GM08714 (cell line): ENCODE results near the gene EFTUD2.

ENCODE experiments used
- H3K4me3 ChIP-seq: fragments of 200-500 bp; sonication (Bioruptor generic); 2 replicates; pipeline ENCODE4 v1.5.1; 2014; ENCODE audit warnings: mild to moderate bottlenecking, low read length, inconsistent platforms
- ZNF274 ChIP-seq: IDR thresholded peaks from 2 replicates; pipeline ENCODE4 v1.6.1; 2012; ENCODE audit warnings: mild to moderate bottlenecking, low read depth, low read length

The EFTUD2 gene

GRCh38 chr17:44894642-44895041 is 4.6 kb downstream of the EFTUD2 start:
- TF ChIP-seq ZNF274 = no peak
- H3K4me3 ChIP-seq = no peak overlapping the region

GRCh38 chr17:44892250-44892649 is 7.0 kb downstream of the EFTUD2 start:
- no peak overlapping the region for H3K4me3 ChIP-seq
- no peak for TF ChIP-seq ZNF274

GRCh38 chr17:44889003-44889402 is 10.2 kb downstream of the EFTUD2 start:
- no peak overlapping the region for H3K4me3 ChIP-seq
- TF ChIP-seq ZNF274 = no peak

GRCh38 chr17:44887971-44888954 is 11.0 kb downstream of the EFTUD2 start:
- H3K4me3 ChIP-seq = no peak overlapping the region
- no peak for TF ChIP-seq ZNF274

- TF ChIP-seq ZNF274 = no peak
- no peak overlapping the region for H3K4me3 ChIP-seq
Measured at GRCh38 chr17:44887016-44887415, 12.2 kb downstream of the EFTUD2 start.

GRCh38 chr17:44884941-44885340 is 14.3 kb downstream of the EFTUD2 start:
- no peak overlapping the region for H3K4me3 ChIP-seq
- TF ChIP-seq ZNF274 = no peak

GRCh38 chr17:44881145-44881544 is 18.1 kb downstream of the EFTUD2 start:
- H3K4me3 ChIP-seq = no peak overlapping the region
- TF ChIP-seq ZNF274 = no peak

- no peak for TF ChIP-seq ZNF274
- H3K4me3 ChIP-seq = no peak overlapping the region
Measured at GRCh38 chr17:44880062-44880461, 19.2 kb downstream of the EFTUD2 start.

GRCh38 chr17:44879376-44879775 is 19.9 kb downstream of the EFTUD2 start:
- TF ChIP-seq ZNF274 = no peak

GRCh38 chr17:44878627-44879221 is 20.5 kb downstream of the EFTUD2 start:
- no peak for TF ChIP-seq ZNF274
- no peak overlapping the region for H3K4me3 ChIP-seq

More at GRCh38 chr17:44879376-44879775, 19.9 kb downstream of the EFTUD2 start:
- no peak overlapping the region for H3K4me3 ChIP-seq

GRCh38 chr17:44877121-44877520 is 22.1 kb downstream of the EFTUD2 start:
- H3K4me3 ChIP-seq = no peak overlapping the region
- TF ChIP-seq ZNF274 = no peak

GRCh38 chr17:44875761-44876160 is 23.5 kb downstream of the EFTUD2 start:
- TF ChIP-seq ZNF274 = no peak
- no peak overlapping the region for H3K4me3 ChIP-seq

- H3K4me3 ChIP-seq = no peak overlapping the region
- no peak for TF ChIP-seq ZNF274
Measured at GRCh38 chr17:44872131-44872768, 27.0 kb downstream of the EFTUD2 start.

GRCh38 chr17:44871556-44871955 is 27.7 kb downstream of the EFTUD2 start:
- TF ChIP-seq ZNF274 = no peak
- H3K4me3 ChIP-seq = no peak overlapping the region

GRCh38 chr17:44867841-44868240 is 31.4 kb downstream of the EFTUD2 start:
- TF ChIP-seq ZNF274 = no peak
- H3K4me3 ChIP-seq = no peak overlapping the region

- H3K4me3 ChIP-seq = no peak overlapping the region
Measured at GRCh38 chr17:44865931-44866330, 33.3 kb downstream of the EFTUD2 start.

More at GRCh38 chr17:44865931-44866330, 33.3 kb downstream of the EFTUD2 start:
- no peak for TF ChIP-seq ZNF274
